Fibroblast of pulmonary artery (primary cell): ENCODE results near the gene FCN3.
A peak's percentile ranks its signal among the peaks of the same experiment; 100 is the strongest.

Source experiments
- DNase-seq: peaks from one replicate; pipeline ENCODE4 v3.0.0-alpha.2; 2010; ENCODE audit warnings: low read depth
- H3K4me3 ChIP-seq: replicated peaks from 2 replicates; pipeline ENCODE4 v1.5.1; 2011; ENCODE audit warnings: low read depth, mild to moderate bottlenecking, control low read depth, low read length, moderate library complexity
- TF ChIP-seq, protein P1 (sequence below): IDR thresholded peaks from 2 replicates; pipeline ENCODE4 v1.5.1; 2011; ENCODE audit warnings: mild to moderate bottlenecking, control low read depth, low read length, inconsistent platforms; ENCODE audit errors: missing control alignments

FCN3 gene

DNA sequence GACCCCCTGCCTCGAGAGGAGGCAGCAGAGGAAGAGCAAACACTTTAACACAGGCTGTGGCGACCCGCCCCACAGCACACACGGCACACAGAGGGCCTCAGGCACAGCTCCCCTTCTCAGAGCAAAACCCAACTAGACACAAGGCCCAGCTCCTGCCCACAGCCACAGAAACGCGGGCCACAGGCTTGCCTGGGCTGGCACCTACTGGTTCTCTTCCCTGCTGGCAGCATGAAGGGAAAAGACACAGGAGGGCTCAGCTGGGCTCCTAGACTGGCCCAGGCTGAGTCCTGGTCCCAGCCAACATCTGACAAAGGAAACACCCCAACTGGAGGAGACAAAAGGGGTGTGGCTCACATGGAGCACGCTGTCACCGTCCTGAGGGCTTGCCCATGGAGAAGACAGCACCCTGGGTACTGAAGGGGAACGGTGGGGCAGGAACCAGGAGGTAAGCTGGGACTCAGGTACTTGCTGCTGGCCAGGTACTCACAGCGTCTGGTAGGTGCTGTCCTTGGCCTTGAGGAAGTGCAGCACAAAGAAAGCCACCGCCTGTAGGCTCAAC is 5.0 kb upstream of the FCN3 start:
- TF ChIP-seq, protein P1, sequence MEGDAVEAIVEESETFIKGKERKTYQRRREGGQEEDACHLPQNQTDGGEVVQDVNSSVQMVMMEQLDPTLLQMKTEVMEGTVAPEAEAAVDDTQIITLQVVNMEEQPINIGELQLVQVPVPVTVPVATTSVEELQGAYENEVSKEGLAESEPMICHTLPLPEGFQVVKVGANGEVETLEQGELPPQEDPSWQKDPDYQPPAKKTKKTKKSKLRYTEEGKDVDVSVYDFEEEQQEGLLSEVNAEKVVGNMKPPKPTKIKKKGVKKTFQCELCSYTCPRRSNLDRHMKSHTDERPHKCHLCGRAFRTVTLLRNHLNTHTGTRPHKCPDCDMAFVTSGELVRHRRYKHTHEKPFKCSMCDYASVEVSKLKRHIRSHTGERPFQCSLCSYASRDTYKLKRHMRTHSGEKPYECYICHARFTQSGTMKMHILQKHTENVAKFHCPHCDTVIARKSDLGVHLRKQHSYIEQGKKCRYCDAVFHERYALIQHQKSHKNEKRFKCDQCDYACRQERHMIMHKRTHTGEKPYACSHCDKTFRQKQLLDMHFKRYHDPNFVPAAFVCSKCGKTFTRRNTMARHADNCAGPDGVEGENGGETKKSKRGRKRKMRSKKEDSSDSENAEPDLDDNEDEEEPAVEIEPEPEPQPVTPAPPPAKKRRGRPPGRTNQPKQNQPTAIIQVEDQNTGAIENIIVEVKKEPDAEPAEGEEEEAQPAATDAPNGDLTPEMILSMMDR, result no peak
- H3K4me3 ChIP-seq, result no peak overlapping the region
- DNase-seq, result no peak

DNA sequence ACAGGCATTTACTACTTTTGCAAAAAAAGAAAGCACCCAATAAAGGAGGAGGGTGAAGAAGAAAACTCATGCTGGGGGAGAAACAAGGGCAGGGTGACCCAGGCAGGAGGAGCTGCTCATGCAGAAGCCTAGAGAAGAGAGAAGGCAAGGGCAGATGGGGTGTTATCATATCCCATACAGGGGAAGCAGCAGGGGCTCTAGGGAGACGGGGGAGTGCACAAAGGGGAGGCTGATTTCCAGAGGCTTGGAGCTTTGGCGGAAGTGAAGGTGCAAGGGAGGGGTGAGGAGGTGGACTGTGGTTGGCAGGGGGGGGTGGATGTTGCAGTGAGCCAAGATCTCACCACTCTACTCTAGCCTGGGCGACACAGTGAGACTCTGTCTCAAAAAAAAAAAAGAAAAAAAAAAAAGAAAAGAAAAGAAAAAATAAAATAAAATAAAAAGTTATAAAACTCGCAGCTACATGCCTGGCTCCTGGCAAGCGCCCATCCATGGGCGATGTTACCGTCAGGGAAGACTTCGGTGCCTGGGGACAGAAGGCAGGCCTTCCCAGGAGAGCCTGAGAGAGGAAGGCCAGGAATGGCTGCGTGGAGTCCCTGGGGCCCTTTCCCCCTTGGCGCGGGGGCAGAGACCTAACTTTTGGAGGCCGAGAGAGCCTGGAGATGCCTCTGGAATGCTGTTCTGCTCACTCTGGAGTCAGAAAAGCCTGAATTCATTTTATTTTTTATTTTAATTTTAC is 3.3 kb upstream of the FCN3 start:
- DNase-seq, result no peak
- TF ChIP-seq, protein P1, result no peak
- H3K4me3 ChIP-seq, result no peak overlapping the region

DNA sequence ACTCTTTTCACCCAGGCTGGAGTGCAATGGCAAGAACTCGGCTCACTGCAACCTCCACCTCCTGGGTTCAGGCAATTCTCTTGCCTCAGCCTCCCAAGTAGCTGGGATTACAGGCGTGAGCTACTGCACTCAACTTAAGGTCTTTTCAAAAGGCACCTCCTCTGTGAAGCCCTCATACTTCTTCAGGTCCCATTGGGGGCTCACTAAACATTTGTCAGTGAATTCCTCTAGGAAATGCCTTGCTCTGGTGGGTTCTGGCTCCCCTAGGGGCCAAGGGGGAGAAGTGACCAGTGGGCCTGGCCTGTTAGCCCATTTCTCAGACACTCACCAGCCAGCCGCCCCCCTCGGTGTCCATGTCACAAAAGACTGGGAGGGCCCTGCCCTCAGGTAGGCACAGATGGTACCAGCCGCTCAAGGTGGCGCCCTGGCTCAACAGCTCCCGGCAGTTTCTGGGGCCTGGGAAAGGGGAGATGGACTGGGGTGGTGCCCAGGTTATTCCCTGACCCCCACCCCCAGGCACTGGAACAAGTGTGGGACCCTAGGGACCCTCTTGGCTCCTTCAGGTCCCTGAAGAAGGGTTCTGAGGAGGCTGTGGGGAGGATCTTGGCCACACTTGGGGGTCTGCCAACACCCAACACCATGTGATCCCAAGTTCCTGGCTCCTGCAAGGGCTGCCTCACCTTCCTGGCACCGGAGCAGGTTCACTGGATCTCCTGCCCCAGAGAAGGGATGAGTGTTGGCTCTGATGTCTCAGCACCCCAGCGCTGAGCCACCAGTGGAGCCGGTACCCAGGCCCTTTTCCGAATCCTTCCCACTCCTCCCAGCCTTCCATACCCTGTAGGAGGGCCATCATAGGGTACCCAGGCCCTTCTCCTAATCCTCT is 1.6 kb downstream of the FCN3 start:
- no peak for DNase-seq
- TF ChIP-seq, protein P1, result peak; percentile 42
- no peak overlapping the region for H3K4me3 ChIP-seq

DNA sequence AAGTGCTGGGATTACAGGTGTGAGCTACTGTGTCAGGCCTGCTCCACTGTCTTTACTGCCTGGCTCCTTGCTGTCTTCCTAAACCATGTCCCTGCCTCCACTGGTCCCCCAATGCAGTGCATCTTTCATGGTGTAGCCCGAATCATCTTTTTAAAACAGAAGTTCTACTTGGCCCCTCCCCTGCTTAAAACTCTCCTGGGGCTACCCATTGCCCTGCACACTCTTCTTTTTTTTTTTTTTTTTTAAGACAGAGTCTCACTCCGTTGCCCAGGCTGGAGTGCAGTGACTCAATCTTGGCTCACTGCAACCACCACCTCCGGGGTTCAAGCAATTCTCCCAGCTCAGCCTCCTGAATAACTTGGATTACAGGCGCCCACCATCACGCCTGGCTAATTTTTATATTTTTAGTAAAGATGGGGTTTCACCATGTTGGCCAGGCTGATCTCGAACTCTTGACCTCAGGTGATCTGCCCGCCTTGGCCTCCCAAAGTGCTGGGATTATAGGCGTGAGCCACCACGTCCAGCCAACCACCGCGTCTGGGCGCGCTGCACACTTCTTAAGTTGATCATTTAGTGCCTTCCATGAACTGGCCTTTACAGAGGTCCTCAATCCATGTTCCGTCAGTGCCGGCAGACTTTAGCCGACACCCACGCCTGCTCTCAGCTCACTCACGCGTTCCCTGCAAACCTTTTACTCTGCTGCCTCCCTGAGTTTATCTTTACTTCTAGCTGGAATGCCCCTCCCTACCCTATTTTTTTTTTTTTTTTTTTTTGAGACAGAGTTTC is 2.4 kb downstream of the FCN3 start:
- no peak overlapping the region for H3K4me3 ChIP-seq
- no peak for DNase-seq
- TF ChIP-seq, protein P1, result no peak

DNA sequence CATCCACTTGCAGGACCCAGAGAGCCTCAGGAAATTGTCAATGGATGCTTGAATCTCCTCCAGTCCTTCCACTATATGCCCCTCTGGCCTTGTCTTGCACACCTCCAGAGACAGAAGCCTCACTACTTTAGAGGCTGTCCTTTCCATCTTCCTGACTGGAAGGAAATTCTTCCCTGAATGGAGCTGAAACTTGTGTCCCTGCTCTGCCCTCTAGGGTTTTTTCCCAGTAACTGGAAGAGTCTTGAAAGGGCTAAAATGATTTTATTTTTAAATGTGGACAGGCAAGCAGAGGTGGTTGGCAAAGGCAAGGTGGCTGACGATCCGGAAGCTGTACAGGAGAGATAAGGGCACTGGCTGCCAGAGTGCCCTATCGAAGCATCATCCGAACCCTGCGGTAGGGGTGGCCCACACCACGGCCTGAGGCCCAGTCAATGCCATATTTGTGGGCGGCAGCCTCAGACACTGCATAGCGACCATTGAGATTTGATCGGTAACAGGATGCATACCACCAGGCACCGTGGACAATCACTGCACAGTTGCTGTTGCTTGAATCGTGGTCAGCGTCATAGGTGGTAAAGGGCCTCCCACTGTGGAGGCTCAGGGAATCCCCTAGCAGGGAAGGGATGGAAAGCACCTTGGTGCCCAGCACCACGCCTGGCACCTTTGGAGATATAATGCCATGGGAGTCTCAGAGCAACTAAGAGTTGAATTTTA is 5.6 kb downstream of the FCN3 start:
- DNase-seq, result peak; percentile 46
- no peak overlapping the region for H3K4me3 ChIP-seq
- TF ChIP-seq, protein P1, result peak; percentile 36

DNA sequence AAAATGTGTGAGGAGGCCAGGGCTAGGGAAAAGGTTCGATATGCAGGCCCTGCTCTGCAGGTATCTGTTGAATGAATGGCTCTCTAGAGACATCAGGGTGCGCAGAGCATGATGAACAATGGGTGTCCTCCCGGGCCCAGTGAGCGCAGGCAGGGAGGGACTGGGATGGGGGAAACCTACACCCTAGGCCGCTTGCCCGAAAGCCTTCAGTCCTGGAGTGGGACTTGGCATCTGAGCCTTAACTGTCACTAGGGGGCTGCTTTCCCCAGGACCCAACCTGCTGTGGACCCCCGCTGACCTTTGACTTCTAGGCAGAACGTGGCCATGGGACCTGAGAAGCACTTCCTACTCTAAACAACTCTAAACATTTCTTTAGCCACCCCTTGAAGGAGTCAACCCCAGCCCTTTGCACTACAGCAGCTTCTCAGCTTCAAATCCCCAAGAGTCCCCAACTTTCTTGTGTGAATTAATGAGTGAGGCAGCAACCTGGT is 7.4 kb downstream of the FCN3 start:
- TF ChIP-seq, protein P1, result no peak
- peak overlapping the region; percentile 78 for H3K4me3 ChIP-seq
- no peak for DNase-seq
